HG03442 (cell line): ENCODE data around the gene CA6.
A peak's percentile ranks its signal among the peaks of the same experiment; 100 is the strongest.
"Not testable (repeated sequence)": the region's sequence is repeated elsewhere in the genome, so short reads cannot be mapped to it uniquely, and the experiment has no call there.

Experiments used
- ATAC-seq: cut with Tn5 transposase; IDR thresholded peaks from one replicate; pipeline ENCODE4 v1.9.1; 2021; ENCODE audit warnings: mild to moderate bottlenecking, moderate library complexity; ENCODE audit not compliant: unreplicated experiment

Gene CA6

GRCh38 chr1:9004031-9004699 lies 58.5 kb downstream of the CA6 start:
- no peak for ATAC-seq

GRCh38 chr1:9004700-9005394 lies 59.2 kb downstream of the CA6 start:
- peak; percentile 42 for ATAC-seq

GRCh38 chr1:9005395-9005708 lies 59.7 kb downstream of the CA6 start:
- no peak for ATAC-seq

GRCh38 chr1:9006956-9007615 lies 61.4 kb downstream of the CA6 start:
- ATAC-seq = no peak

- ATAC-seq = no peak
These were observed 62.6 kb downstream of the CA6 start for GRCh38 chr1:9008236-9008635.

- ATAC-seq = no peak
These were observed 64.0 kb downstream of the CA6 start for GRCh38 chr1:9009438-9010370.

- no peak for ATAC-seq
These were observed 65.2 kb downstream of the CA6 start for GRCh38 chr1:9010781-9011323.

GRCh38 chr1:9013819-9014218 lies 68.2 kb downstream of the CA6 start:
- no peak for ATAC-seq

- ATAC-seq = no peak
These were observed 69.1 kb downstream of the CA6 start for GRCh38 chr1:9014475-9015375.

- ATAC-seq = no peak
These were observed 70.8 kb downstream of the CA6 start for GRCh38 chr1:9016455-9016854.

- ATAC-seq = no peak
These were observed 72.7 kb downstream of the CA6 start for GRCh38 chr1:9018333-9018732.

- no peak for ATAC-seq
These were observed 74.2 kb downstream of the CA6 start for GRCh38 chr1:9019896-9020295.

- ATAC-seq = no peak
These were observed 74.6 kb downstream of the CA6 start for GRCh38 chr1:9020305-9020704.

GRCh38 chr1:9022026-9022738 lies 76.5 kb downstream of the CA6 start:
- ATAC-seq = not testable (repeated sequence)

GRCh38 chr1:9022773-9023172 lies 77.1 kb downstream of the CA6 start:
- no peak for ATAC-seq
